GM19035 (cell line): ENCODE results near the gene HIP1R.
"Not testable (repeated sequence)": the region's sequence is repeated elsewhere in the genome, so short reads cannot be mapped to it uniquely, and the experiment has no call there.

Experiments used
- ATAC-seq: cut with Tn5 transposase; IDR thresholded peaks from one replicate; pipeline ENCODE4 v1.9.1; 2021; ENCODE audit not compliant: unreplicated experiment

The HIP1R gene

GRCh38 chr12:122834921-122835749, at the start of gene HIP1R:
Gene HIP1R, plus strand, starts transcription at chr12:122835457. Its CDS starts 94 bp downstream, at chr12:122835551.
- peak; percentile 49 for ATAC-seq

- ATAC-seq = no peak
Measured at GRCh38 chr12:122785503-122785902, 49.8 kb upstream of the HIP1R start.

GRCh38 chr12:122788387-122788786, 46.9 kb upstream of the HIP1R start:
- no peak for ATAC-seq

- no peak for ATAC-seq
Measured at GRCh38 chr12:122789637-122790036, 45.6 kb upstream of the HIP1R start.

GRCh38 chr12:122790393-122791075, 44.7 kb upstream of the HIP1R start:
- ATAC-seq = no peak

- no peak for ATAC-seq
Measured at GRCh38 chr12:122793685-122794106, 41.6 kb upstream of the HIP1R start.

GRCh38 chr12:122795807-122796206, 39.5 kb upstream of the HIP1R start:
- ATAC-seq = no peak

GRCh38 chr12:122799641-122800243, 35.5 kb upstream of the HIP1R start:
- no peak for ATAC-seq

- no peak for ATAC-seq
Measured at GRCh38 chr12:122803937-122804336, 31.3 kb upstream of the HIP1R start.

- ATAC-seq = not testable (repeated sequence)
Measured at GRCh38 chr12:122804957-122805356, 30.3 kb upstream of the HIP1R start.

GRCh38 chr12:122807651-122808050, 27.6 kb upstream of the HIP1R start:
- ATAC-seq = no peak

- no peak for ATAC-seq
Measured at GRCh38 chr12:122811777-122812176, 23.5 kb upstream of the HIP1R start.

- no peak for ATAC-seq
Measured at GRCh38 chr12:122813310-122813713, 21.9 kb upstream of the HIP1R start.

- no peak for ATAC-seq
Measured at GRCh38 chr12:122819209-122819785, 16.0 kb upstream of the HIP1R start.

- no peak for ATAC-seq
Measured at GRCh38 chr12:122820138-122820537, 15.1 kb upstream of the HIP1R start.

- ATAC-seq = no peak
Measured at GRCh38 chr12:122820838-122821271, 14.4 kb upstream of the HIP1R start.

- ATAC-seq = no peak
Measured at GRCh38 chr12:122823429-122823828, 11.8 kb upstream of the HIP1R start.

- ATAC-seq = no peak
Measured at GRCh38 chr12:122825773-122826724, 9.2 kb upstream of the HIP1R start.

- ATAC-seq = no peak
Measured at GRCh38 chr12:122827258-122827657, 8.0 kb upstream of the HIP1R start.

- no peak for ATAC-seq
Measured at GRCh38 chr12:122830517-122831214, 4.6 kb upstream of the HIP1R start.
